GM12875 (cell line): ENCODE measurements around the gene PADI2.

Experiments used
- H3K4me3 ChIP-seq: one replicate; pipeline ENCODE4 v1.5.1; 2011; ENCODE audit warnings: low read depth, low read length, control low read depth
- TF ChIP-seq, protein P1 (sequence below): IDR thresholded peaks from 2 replicates; pipeline ENCODE4 v1.5.1; 2011; ENCODE audit warnings: low read depth, mild to moderate bottlenecking, control low read depth, inconsistent platforms, low read length, moderate library complexity, borderline replicate concordance; ENCODE audit not compliant: insufficient read depth

Gene PADI2

GRCh38 chr1:17119076-17119772 lies at the start of gene PADI2:
PADI2 (minus strand) TSS chr1:17119451; CDS start chr1:17119371, 80 bp downstream.
- H3K4me3 ChIP-seq = peak within 1 kb of the TSS; percentile 16
- TF ChIP-seq, protein P1, sequence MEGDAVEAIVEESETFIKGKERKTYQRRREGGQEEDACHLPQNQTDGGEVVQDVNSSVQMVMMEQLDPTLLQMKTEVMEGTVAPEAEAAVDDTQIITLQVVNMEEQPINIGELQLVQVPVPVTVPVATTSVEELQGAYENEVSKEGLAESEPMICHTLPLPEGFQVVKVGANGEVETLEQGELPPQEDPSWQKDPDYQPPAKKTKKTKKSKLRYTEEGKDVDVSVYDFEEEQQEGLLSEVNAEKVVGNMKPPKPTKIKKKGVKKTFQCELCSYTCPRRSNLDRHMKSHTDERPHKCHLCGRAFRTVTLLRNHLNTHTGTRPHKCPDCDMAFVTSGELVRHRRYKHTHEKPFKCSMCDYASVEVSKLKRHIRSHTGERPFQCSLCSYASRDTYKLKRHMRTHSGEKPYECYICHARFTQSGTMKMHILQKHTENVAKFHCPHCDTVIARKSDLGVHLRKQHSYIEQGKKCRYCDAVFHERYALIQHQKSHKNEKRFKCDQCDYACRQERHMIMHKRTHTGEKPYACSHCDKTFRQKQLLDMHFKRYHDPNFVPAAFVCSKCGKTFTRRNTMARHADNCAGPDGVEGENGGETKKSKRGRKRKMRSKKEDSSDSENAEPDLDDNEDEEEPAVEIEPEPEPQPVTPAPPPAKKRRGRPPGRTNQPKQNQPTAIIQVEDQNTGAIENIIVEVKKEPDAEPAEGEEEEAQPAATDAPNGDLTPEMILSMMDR = no peak

- H3K4me3 ChIP-seq = no peak overlapping the region
- TF ChIP-seq, protein P1 = no peak
Measured at GRCh38 chr1:17168091-17168876, 49.0 kb upstream of the PADI2 start.

DNA sequence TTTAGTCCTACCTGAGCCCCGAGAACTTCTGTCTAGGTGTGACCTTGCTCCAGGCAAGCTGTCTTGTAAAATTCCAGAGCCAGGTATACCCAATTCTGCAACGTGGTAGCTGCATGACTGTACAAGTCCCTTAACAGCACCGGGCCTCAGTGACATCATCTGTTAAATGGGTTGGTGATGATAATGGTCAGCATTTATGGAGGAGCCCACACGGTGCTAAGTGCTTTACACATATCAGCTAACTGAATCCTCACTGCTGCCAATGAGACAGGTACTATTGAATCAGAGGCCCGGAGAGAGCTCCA lies 48.5 kb upstream of the PADI2 start:
- H3K4me3 ChIP-seq = no peak overlapping the region
- TF ChIP-seq, protein P1 = no peak

- H3K4me3 ChIP-seq = no peak overlapping the region
- TF ChIP-seq, protein P1 = no peak
Measured at GRCh38 chr1:17167041-17167785, 48.0 kb upstream of the PADI2 start.

DNA sequence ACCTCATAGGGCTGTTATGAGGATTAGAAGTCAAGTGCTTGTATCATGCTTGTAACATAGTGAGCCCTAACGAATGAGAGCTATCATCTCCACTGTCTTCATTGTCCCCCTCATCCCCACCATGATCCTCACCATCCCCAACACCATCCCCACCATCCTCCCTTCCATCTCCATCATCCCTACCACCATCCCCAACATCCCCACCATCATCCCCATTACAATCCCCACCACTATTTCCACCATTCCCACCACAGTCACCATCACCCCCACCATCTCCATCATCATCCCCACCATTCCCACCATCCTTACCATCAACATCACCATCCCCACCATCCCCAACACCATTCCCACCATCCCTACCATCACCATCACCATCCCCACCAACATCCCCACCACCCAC lies 46.6 kb upstream of the PADI2 start:
- no peak overlapping the region for H3K4me3 ChIP-seq
- TF ChIP-seq, protein P1 = no peak

DNA sequence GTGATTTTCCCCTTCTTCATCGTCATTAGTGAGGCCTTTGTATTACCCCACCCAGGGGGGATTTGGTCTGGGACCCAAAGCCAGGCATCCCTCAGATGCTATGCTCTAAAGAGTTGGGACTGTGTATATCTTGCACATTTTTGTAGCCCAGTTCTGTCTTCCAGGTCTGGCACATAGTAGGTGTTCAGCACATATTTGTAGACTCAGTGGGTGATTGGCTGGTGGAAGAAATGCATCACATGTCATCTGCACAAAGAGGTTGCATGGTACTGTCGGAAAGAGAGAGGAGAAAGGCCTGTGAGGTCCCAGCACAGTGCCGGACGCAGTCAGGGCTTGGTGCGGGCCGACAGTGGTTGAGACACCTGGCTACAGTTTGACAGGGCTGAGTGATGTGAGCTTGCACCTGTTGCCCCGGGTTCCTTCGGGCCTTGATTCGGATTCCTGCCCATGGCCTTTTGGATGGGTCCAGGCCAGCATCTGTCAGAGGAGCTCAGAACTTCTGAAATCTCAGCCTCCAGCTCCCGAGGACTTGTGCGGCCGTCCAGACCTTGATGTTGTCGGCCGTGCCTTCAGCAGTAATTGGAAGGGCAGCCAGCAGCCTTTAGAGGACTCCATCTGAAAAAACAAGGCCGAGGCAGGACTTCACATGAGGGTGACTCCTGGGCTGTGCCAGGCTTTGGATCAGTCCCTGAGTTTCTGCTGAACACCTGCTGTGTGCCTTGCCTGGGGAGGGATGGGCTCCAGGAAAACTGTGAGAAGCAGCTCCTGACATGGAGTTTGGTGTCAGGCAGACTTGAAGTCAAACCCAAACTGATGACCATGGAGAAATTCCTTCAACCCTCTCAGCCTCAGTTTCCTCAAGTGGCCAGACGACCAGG lies 44.8 kb upstream of the PADI2 start:
- TF ChIP-seq, protein P1 = no peak
- H3K4me3 ChIP-seq = no peak overlapping the region
